ENCODE data around the gene PAPSS1.

Gene PAPSS1

GRCh38 chr4:107635735-107636134 lies 84.3 kb downstream of the PAPSS1 start:
- TF ChIP-seq ZFX (IDR thresholded peaks at IDR 0.05; ENCODE audit: borderline replicate concordance) (no peak), CTCF (IDR thresholded peaks at IDR 0.05) (no peak)
- peak overlapping the region; percentile 89 for H3K27ac ChIP-seq

DNA sequence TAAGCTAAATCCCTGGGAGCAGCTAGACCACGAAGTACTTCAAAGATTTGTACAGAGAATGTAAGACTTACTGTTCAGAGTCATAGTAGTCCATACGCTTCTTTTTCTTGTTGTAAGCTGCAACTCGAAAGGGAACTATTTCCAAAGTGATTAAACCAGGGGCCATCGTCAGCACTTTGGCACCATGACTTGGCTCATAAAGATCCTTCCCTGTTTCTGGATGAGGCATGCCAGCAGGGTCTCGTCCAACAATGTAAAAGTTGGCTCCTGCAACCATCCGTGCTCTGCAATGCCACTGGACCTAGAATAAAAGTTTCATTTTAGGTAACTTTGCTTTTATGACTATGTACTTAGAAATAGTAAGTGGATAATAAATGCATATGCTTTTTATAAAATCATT lies 88.5 kb downstream of the PAPSS1 start:
- TF ChIP-seq CTCF (IDR thresholded peaks at IDR 0.05) (no peak), ZFX (IDR thresholded peaks at IDR 0.05; ENCODE audit: borderline replicate concordance) (no peak)
- H3K27ac ChIP-seq: peak overlapping the region; percentile 89

DNA sequence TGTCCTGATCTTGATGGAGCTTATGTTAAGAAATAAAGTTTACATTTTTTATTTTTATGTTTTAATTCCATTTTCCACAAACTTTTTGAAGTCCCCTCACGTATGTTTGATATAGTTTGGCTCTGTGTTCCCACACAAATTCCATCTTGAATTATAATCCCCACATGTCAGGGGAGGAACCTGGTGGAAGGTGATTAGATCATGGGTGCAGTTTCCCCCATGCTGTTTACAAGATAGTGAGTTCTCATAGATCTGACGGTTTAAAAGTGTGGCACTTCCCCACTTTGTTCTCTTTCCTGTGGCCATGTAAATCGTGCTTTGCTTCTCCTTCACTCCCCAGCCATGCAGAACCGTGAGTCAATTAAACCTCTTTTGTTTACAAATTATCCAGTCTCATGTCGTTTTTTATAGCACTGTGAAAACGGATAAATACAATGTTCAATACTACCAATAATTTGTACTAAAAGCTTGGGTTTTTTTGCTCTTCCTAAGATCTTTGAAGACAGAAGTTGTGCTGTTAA lies 89.8 kb downstream of the PAPSS1 start:
- TF ChIP-seq CTCF (IDR thresholded peaks at IDR 0.05) (no peak), ZFX (IDR thresholded peaks at IDR 0.05; ENCODE audit: borderline replicate concordance) (no peak)
- peak overlapping the region; percentile 89 for H3K27ac ChIP-seq

DNA sequence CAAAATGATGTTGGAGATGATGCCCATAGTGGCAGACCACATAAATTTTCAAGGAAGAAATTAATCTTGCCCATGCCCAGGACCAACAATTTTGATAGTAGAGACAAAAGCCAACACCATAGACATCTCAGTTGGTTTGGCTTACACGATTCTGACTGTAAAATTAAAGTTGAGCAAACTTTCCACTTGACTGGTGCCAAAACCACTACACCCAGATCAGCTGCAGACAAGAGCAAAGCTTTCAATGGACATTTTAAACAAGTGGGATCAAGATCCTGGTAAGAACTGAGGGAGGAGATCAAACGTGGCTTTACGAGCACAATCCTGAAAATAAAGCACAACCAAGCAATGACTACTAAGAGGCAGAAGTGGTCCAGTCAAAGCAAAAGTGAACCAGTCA lies 90.7 kb downstream of the PAPSS1 start:
- TF ChIP-seq CTCF (IDR thresholded peaks at IDR 0.05) (no peak), ZFX (IDR thresholded peaks at IDR 0.05; ENCODE audit: borderline replicate concordance) (no peak)
- H3K27ac ChIP-seq: peak overlapping the region; percentile 89

- 0 out of 2 replicates have a peak overlapping the region, but pooled peaks have one; percentile 13 for H3K27ac ChIP-seq
- TF ChIP-seq ZFX (IDR thresholded peaks at IDR 0.05; ENCODE audit: borderline replicate concordance) (no peak), CTCF (IDR thresholded peaks at IDR 0.05) (no peak)
Measured at GRCh38 chr4:107625391-107625902, 94.6 kb downstream of the PAPSS1 start.

- TF ChIP-seq CTCF (IDR thresholded peaks at IDR 0.05) (no peak), ZFX (IDR thresholded peaks at IDR 0.05; ENCODE audit: borderline replicate concordance) (no peak)
- no peak overlapping the region for H3K27ac ChIP-seq
Measured at GRCh38 chr4:107624024-107624423, 96.0 kb downstream of the PAPSS1 start.

GRCh38 chr4:107622006-107622405 lies 98.0 kb downstream of the PAPSS1 start:
- H3K27ac ChIP-seq: no peak overlapping the region
- TF ChIP-seq ZFX (IDR thresholded peaks at IDR 0.05; ENCODE audit: borderline replicate concordance) (no peak), CTCF (IDR thresholded peaks at IDR 0.05) (no peak)
